Neuron (in vitro differentiated cells): ENCODE data around the gene PIGW.
A peak's percentile ranks its signal among the peaks of the same experiment; 100 is the strongest.

Experiments
- H2AFZ ChIP-seq: one replicate; pipeline ENCODE4 v1.6.1; 2013; ENCODE audit warnings: low read depth, mild to moderate bottlenecking, inconsistent platforms, low read length, moderate library complexity
- H3K27me3 ChIP-seq: one replicate; pipeline ENCODE4 v1.6.1; 2013; ENCODE audit warnings: low read length; ENCODE audit not compliant: insufficient read depth
- H3K36me3 ChIP-seq: one replicate; pipeline ENCODE4 v1.6.1; 2013; ENCODE audit warnings: low read length; ENCODE audit not compliant: insufficient read depth
- H3K4me1 ChIP-seq: one replicate; pipeline ENCODE4 v1.6.1; 2013; ENCODE audit warnings: low read length; ENCODE audit not compliant: insufficient read depth
- H3K4me3 ChIP-seq: 2 replicates; pipeline ENCODE4 v1.5.1; 2013; ENCODE audit warnings: mild to moderate bottlenecking, low read length, moderate library complexity
- H3K9me3 ChIP-seq: one replicate; pipeline ENCODE4 v1.6.1; 2013; ENCODE audit warnings: low read length

PIGW gene

GRCh38 chr17:36514856-36515255, 19.9 kb upstream of the PIGW start:
- peaks cover 43% of the 10 kb centered on the region for H3K36me3 ChIP-seq
- no peaks in the 10 kb centered on the region for H3K4me1 ChIP-seq
- H3K9me3 ChIP-seq = no peaks in the 10 kb centered on the region
- no peak overlapping the region for H2AFZ ChIP-seq
- no peaks in the 10 kb centered on the region for H3K27me3 ChIP-seq
- no peak overlapping the region for H3K4me3 ChIP-seq

GRCh38 chr17:36515837-36516236, 18.9 kb upstream of the PIGW start:
- H3K4me1 ChIP-seq = no peaks in the 10 kb centered on the region
- peaks cover 39% of the 10 kb centered on the region for H3K36me3 ChIP-seq
- H3K4me3 ChIP-seq = no peak overlapping the region
- no peak overlapping the region for H2AFZ ChIP-seq
- H3K9me3 ChIP-seq = no peaks in the 10 kb centered on the region
- no peaks in the 10 kb centered on the region for H3K27me3 ChIP-seq

GRCh38 chr17:36523113-36523512, 11.7 kb upstream of the PIGW start:
- peaks cover 47% of the 10 kb centered on the region for H3K36me3 ChIP-seq
- no peak overlapping the region for H2AFZ ChIP-seq

GRCh38 chr17:36524428-36524876, 10.3 kb upstream of the PIGW start:
- no peaks in the 10 kb centered on the region for H3K27me3 ChIP-seq
- no peaks in the 10 kb centered on the region for H3K9me3 ChIP-seq
- H3K4me1 ChIP-seq = no peaks in the 10 kb centered on the region
- peaks cover 52% of the 10 kb centered on the region for H3K36me3 ChIP-seq
- no peak overlapping the region for H2AFZ ChIP-seq
- H3K4me3 ChIP-seq = no peak overlapping the region

More at GRCh38 chr17:36523113-36523512, 11.7 kb upstream of the PIGW start:
- Histone ChIP-seq H3K9me3 (no peaks in the 10 kb centered on the region), H3K4me3 (no peak overlapping the region), H3K27me3 (no peaks in the 10 kb centered on the region), H3K4me1 (no peaks in the 10 kb centered on the region)

- no peaks in the 10 kb centered on the region for H3K27me3 ChIP-seq
- H3K9me3 ChIP-seq = no peaks in the 10 kb centered on the region
- H3K36me3 ChIP-seq = peaks cover 52% of the 10 kb centered on the region
- H3K4me1 ChIP-seq = no peaks in the 10 kb centered on the region
- no peak overlapping the region for H3K4me3 ChIP-seq
- H2AFZ ChIP-seq = no peak overlapping the region
Observed at GRCh38 chr17:36525113-36525512, 9.7 kb upstream of the PIGW start.

GRCh38 chr17:36525888-36526287, 8.9 kb upstream of the PIGW start:
- H2AFZ ChIP-seq = no peak overlapping the region
- H3K36me3 ChIP-seq = peaks cover 46% of the 10 kb centered on the region
- no peak overlapping the region for H3K4me3 ChIP-seq
- H3K27me3 ChIP-seq = no peaks in the 10 kb centered on the region
- H3K4me1 ChIP-seq = no peaks in the 10 kb centered on the region
- no peaks in the 10 kb centered on the region for H3K9me3 ChIP-seq

GRCh38 chr17:36527621-36528250, 7.1 kb upstream of the PIGW start:
- no peaks in the 10 kb centered on the region for H3K27me3 ChIP-seq
- peaks cover 59% of the 10 kb centered on the region for H3K36me3 ChIP-seq
- no peak overlapping the region for H3K4me3 ChIP-seq

GRCh38 chr17:36529121-36529520, 5.7 kb upstream of the PIGW start:
- Histone ChIP-seq H3K9me3 (no peaks in the 10 kb centered on the region), H3K4me1 (no peaks in the 10 kb centered on the region), H3K27me3 (no peaks in the 10 kb centered on the region), H3K36me3 (peaks cover 56% of the 10 kb centered on the region), H2AFZ (no peak overlapping the region), H3K4me3 (no peak overlapping the region)

More at GRCh38 chr17:36527621-36528250, 7.1 kb upstream of the PIGW start:
- Histone ChIP-seq H2AFZ (no peak overlapping the region), H3K9me3 (no peaks in the 10 kb centered on the region), H3K4me1 (no peaks in the 10 kb centered on the region)

- H3K9me3 ChIP-seq = no peaks in the 10 kb centered on the region
- no peak overlapping the region for H2AFZ ChIP-seq
- H3K27me3 ChIP-seq = no peaks in the 10 kb centered on the region
- no peak overlapping the region for H3K4me3 ChIP-seq
- peaks cover 3% of the 10 kb centered on the region for H3K4me1 ChIP-seq
- H3K36me3 ChIP-seq = peaks cover 37% of the 10 kb centered on the region
Observed at GRCh38 chr17:36532435-36532975, 2.3 kb upstream of the PIGW start.

- H3K36me3 ChIP-seq = peaks cover 35% of the 10 kb centered on the region
- no peaks in the 10 kb centered on the region for H3K27me3 ChIP-seq
- H3K9me3 ChIP-seq = no peaks in the 10 kb centered on the region
- H3K4me3 ChIP-seq = peak overlapping the region; percentile 74
- peak overlapping the region; percentile 57 for H2AFZ ChIP-seq
- H3K4me1 ChIP-seq = peaks cover 3% of the 10 kb centered on the region
Observed at GRCh38 chr17:36533935-36534839, 600 bp upstream of the PIGW start.

GRCh38 chr17:36535669-36536081, 888 bp downstream of the PIGW start:
- H2AFZ ChIP-seq = no peak overlapping the region
- H3K9me3 ChIP-seq = no peaks in the 10 kb centered on the region
- peak overlapping the region; percentile 74 for H3K4me3 ChIP-seq
- no peaks in the 10 kb centered on the region for H3K27me3 ChIP-seq
- H3K4me1 ChIP-seq = peaks cover 3% of the 10 kb centered on the region
- H3K36me3 ChIP-seq = peaks cover 34% of the 10 kb centered on the region

GRCh38 chr17:36540696-36541095, 5.9 kb downstream of the PIGW start:
- H3K36me3 ChIP-seq = peaks cover 16% of the 10 kb centered on the region
- no peaks in the 10 kb centered on the region for H3K27me3 ChIP-seq
- H3K4me3 ChIP-seq = no peak overlapping the region
- H2AFZ ChIP-seq = no peak overlapping the region
- H3K9me3 ChIP-seq = no peaks in the 10 kb centered on the region
- peaks cover 3% of the 10 kb centered on the region for H3K4me1 ChIP-seq

GRCh38 chr17:36542755-36543154, 8.0 kb downstream of the PIGW start:
- Histone ChIP-seq H3K9me3 (no peaks in the 10 kb centered on the region), H3K4me3 (no peak overlapping the region), H3K27me3 (no peaks in the 10 kb centered on the region), H3K36me3 (peaks cover 6% of the 10 kb centered on the region), H2AFZ (no peak overlapping the region), H3K4me1 (peaks cover 14% of the 10 kb centered on the region)
